Brain microvascular endothelial cell (primary cell): ENCODE results near the gene ENOX1.
A peak's percentile ranks its signal among the peaks of the same experiment; 100 is the strongest.

Experiments used
- DNase-seq: peaks from one replicate; pipeline ENCODE4 v3.0.0-alpha.2; 2020
- H3K27ac ChIP-seq: fragments of 250-450 bp; sonication (Bioruptor Pico); 2 replicates; pipeline ENCODE4 v1.5.1; 2020; ENCODE audit warnings: mild to moderate bottlenecking, moderate library complexity
- H3K27me3 ChIP-seq: fragments of 250-450 bp; sonication (Bioruptor Pico); replicated peaks from 2 replicates; pipeline ENCODE4 v1.5.1; 2020; ENCODE audit warnings: mild to moderate bottlenecking
- H3K36me3 ChIP-seq: fragments of 250-450 bp; sonication (Bioruptor Pico); replicated peaks from 2 replicates; pipeline ENCODE4 v1.5.1; 2020; ENCODE audit warnings: mild to moderate bottlenecking
- H3K4me3 ChIP-seq: 2 replicates; pipeline ENCODE4 v1.5.1; 2011; ENCODE audit warnings: low read depth, mild to moderate bottlenecking, control low read depth, low read length, moderate library complexity
- in situ Hi-C: cut with HindIII; loops from 2 replicates; pipeline ENCODE4 v1.10.0; 2017; ENCODE audit warnings: low sequenced_read_pairs, low pct_ligation_motif_present
- TF ChIP-seq, protein P1 (sequence below): IDR thresholded peaks from 2 replicates; pipeline ENCODE4 v1.5.1; 2011; ENCODE audit warnings: low read depth, mild to moderate bottlenecking, moderate library complexity, low read length, control low read depth, inconsistent platforms; ENCODE audit errors: missing control alignments

ENOX1 gene

GRCh38 chr13:43286751-43287150 is 500.0 kb downstream of the ENOX1 start:
- no peaks in the 10 kb centered on the region for H3K27me3 ChIP-seq
- in situ Hi-C loops = no loop called here
- no peak for DNase-seq

DNA sequence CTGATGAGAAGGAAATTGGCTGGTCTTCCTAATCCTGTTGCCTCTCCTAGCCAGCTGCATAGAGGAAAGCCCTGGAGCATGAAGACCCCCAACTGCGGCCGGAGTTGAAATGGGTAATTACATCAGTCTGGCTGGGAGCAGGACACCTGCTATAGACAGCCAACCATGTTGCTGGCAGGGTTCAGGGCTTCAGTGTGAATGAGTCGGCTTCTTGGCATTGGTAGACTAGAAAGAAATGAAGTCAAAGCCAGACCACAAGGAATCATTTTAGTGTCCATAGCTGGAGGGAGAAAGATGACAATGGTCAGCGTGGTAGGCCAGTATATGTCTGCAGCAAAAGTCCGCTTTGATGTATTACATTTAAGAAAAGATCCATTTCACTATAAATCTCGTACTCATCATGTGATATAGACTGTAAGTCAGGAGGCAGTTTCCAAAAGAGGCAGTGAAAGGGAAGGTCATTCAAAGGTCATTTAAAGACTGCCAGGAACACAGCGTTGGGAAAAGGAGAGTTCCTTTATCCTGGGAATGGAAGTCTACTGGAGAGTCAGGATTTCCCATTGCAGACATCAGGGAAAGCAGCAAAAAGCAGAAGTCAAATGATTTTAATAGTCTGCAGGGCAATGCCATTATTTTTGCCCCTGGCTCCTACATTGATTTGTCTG is 500.7 kb downstream of the ENOX1 start:
- Histone ChIP-seq H3K4me3 (no peak overlapping the region), H3K27me3 (no peaks in the 10 kb centered on the region), H3K27ac (no peak overlapping the region), H3K36me3 (no peaks in the 10 kb centered on the region)
- DNase-seq = peak; percentile 25
- TF ChIP-seq, protein P1, sequence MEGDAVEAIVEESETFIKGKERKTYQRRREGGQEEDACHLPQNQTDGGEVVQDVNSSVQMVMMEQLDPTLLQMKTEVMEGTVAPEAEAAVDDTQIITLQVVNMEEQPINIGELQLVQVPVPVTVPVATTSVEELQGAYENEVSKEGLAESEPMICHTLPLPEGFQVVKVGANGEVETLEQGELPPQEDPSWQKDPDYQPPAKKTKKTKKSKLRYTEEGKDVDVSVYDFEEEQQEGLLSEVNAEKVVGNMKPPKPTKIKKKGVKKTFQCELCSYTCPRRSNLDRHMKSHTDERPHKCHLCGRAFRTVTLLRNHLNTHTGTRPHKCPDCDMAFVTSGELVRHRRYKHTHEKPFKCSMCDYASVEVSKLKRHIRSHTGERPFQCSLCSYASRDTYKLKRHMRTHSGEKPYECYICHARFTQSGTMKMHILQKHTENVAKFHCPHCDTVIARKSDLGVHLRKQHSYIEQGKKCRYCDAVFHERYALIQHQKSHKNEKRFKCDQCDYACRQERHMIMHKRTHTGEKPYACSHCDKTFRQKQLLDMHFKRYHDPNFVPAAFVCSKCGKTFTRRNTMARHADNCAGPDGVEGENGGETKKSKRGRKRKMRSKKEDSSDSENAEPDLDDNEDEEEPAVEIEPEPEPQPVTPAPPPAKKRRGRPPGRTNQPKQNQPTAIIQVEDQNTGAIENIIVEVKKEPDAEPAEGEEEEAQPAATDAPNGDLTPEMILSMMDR = no peak
- in situ Hi-C loops = no loop called here

More at GRCh38 chr13:43286751-43287150, 500.0 kb downstream of the ENOX1 start:
- H3K36me3 ChIP-seq = no peaks in the 10 kb centered on the region
- H3K27ac ChIP-seq = no peak overlapping the region
- TF ChIP-seq, protein P1 = no peak
- no peak overlapping the region for H3K4me3 ChIP-seq

- H3K36me3 ChIP-seq = no peaks in the 10 kb centered on the region
- DNase-seq = peak; percentile 23
- in situ Hi-C loops = no loop called here
- no peak overlapping the region for H3K4me3 ChIP-seq
- H3K27ac ChIP-seq = peak overlapping the region; percentile 25
- TF ChIP-seq, protein P1 = no peak
- no peaks in the 10 kb centered on the region for H3K27me3 ChIP-seq
These were observed 502.6 kb downstream of the ENOX1 start for GRCh38 chr13:43284162-43284561.

DNA sequence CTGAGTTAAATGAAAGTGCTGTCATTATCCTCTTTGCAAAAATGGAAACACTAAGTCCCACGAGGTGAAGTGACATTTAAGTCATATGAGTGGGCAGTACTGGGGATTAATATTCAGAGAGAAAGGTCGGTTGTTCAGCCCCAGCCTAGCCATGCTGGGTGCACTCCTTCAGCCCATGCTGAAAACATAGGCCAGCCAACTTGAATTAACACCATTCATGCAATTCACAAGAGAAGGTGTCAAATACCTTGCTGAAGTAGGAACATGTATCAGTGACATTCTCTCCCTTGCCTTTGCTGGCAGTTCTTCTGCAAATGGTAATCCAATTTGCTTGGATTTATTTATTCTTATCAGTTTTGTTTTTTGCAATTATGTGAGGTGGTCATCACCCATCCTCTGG is 507.1 kb downstream of the ENOX1 start:
- in situ Hi-C loops = no loop called here
- Histone ChIP-seq H3K4me3 (no peak overlapping the region), H3K27me3 (no peaks in the 10 kb centered on the region), H3K36me3 (no peaks in the 10 kb centered on the region), H3K27ac (no peak overlapping the region)
- TF ChIP-seq, protein P1 = no peak
- no peak for DNase-seq

DNA sequence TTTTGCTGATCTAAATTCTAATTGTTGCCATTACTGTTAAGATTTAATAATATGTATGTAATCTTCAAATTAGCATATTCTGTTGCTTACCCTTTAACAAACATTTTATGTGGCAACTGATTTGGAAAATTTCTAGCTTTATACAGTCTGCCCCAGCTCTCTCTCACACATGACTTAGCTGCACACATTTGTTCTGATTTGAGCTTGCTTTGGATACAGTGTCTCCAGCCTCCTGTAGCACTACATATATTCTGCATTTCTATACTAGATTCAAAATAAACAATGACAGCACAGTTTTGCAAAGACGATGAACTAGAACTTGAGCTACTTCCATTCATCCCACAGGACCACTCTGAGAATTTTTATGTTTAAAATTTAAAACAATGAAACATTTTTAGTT is 508.6 kb downstream of the ENOX1 start:
- in situ Hi-C loops = no loop called here
- DNase-seq = no peak
- TF ChIP-seq, protein P1 = no peak
- Histone ChIP-seq H3K27me3 (no peaks in the 10 kb centered on the region), H3K36me3 (no peaks in the 10 kb centered on the region), H3K4me3 (no peak overlapping the region), H3K27ac (no peak overlapping the region)

- Histone ChIP-seq H3K27me3 (no peaks in the 10 kb centered on the region), H3K4me3 (no peak overlapping the region), H3K27ac (no peak overlapping the region), H3K36me3 (no peaks in the 10 kb centered on the region)
- TF ChIP-seq, protein P1 = no peak
- in situ Hi-C loops = no loop called here
- no peak for DNase-seq
These were observed 509.6 kb downstream of the ENOX1 start for GRCh38 chr13:43277142-43277541.
